GM19455 (cell line): ENCODE results near the gene MTFP1.
A peak's percentile ranks its signal among the peaks of the same experiment; 100 is the strongest.

Source experiments
- ATAC-seq: cut with Tn5 transposase; IDR thresholded peaks from one replicate; pipeline ENCODE4 v1.9.1; 2021; ENCODE audit not compliant: unreplicated experiment

The MTFP1 gene, protein sequence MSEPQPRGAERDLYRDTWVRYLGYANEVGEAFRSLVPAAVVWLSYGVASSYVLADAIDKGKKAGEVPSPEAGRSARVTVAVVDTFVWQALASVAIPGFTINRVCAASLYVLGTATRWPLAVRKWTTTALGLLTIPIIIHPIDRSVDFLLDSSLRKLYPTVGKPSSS

GRCh38 chr22:30425616-30426387, at the start of gene MTFP1:
Gene MTFP1 (plus strand): TSS chr22:30425768. CDS start chr22:30425880, 112 bp downstream.
- ATAC-seq: no peak

DNA sequence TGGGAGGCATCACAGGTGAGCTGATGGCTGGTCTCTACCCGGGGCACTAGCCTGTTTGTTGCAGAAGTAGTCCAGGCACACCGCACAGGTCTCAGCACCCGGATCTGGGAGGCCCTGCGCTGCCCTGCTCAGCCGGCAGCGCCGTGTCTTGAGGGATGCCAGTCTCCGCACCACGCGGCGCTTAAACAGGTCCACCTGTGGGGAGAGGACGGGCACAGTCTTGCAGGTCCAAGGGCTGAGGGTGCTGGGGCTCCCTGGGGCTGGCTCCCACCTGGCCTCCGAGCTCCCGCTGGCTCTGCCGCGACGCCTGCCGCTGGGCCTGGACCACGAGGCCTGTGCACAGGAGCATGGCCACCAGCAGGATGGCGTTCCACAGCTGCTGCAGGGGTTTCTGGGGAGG, 45.6 kb upstream of the MTFP1 start:
- no peak for ATAC-seq

DNA sequence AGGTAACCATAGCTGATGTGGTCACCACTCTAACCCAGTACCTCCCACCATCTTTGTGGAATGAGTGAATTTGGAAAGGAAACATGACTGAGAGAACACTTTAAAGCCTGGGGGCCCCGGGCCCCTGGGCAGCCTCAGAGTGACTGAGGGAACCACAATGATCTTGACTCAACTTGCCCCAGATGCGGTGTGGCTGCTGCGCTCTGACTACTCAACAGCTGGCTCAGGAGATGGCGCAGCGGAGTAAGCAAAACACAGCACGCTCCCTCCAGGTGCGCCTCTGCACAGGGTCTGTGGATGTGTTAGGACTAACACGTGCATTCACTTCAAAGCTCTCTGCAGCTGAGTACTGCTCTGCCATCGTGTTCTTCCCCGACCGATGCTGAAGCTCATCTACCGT, 44.3 kb upstream of the MTFP1 start:
- no peak for ATAC-seq

- no peak for ATAC-seq
Measured at GRCh38 chr22:30382340-30382739, 43.2 kb upstream of the MTFP1 start.

DNA sequence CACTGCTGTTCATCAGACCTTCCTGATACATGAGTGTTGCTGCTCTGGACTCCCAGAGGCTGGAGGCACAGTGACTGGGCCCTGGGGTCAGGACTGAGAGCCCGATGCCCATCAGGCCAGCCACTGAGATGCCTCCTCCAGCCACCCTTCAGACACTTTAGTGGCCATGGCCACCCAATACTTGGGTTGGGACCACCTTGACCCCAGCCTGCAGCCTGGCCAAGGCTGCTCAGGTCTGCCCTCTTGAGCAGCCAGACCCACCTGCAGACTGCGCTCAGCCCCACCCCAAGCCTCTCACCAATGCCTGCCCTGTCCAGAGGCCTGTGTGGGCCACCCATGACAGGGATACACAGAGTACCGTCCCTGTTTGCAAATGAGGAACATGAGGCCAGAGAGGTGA, 42.5 kb upstream of the MTFP1 start:
- no peak for ATAC-seq

DNA sequence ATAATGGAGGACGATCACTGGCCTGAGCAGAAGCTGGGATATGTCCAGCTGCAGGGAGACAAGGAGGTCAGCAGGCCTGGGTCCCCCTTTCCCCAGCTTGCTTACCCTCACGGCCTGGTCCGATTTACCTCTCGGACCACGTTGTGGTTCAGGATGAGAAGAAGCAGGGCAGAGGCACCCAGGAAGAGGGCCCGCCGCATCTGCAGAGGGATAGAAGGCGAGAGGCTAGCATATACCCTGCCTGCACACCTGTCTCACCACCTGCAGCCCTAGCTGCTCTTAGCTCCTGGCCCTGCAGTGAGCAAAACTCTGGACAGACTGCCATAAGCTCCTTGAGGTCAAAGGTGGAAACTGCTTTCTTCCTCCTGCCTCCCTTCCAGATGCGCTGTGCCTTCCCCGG, 39.6 kb upstream of the MTFP1 start:
- no peak for ATAC-seq

GRCh38 chr22:30386608-30386959, 39.0 kb upstream of the MTFP1 start:
- no peak for ATAC-seq

- peak; percentile 65 for ATAC-seq
Measured at GRCh38 chr22:30386960-30387827, 38.4 kb upstream of the MTFP1 start, which contains the start of gene RNF215. Gene RNF215 (minus strand): TSS chr22:30387411. CDS start chr22:30387313, 98 bp downstream.

DNA sequence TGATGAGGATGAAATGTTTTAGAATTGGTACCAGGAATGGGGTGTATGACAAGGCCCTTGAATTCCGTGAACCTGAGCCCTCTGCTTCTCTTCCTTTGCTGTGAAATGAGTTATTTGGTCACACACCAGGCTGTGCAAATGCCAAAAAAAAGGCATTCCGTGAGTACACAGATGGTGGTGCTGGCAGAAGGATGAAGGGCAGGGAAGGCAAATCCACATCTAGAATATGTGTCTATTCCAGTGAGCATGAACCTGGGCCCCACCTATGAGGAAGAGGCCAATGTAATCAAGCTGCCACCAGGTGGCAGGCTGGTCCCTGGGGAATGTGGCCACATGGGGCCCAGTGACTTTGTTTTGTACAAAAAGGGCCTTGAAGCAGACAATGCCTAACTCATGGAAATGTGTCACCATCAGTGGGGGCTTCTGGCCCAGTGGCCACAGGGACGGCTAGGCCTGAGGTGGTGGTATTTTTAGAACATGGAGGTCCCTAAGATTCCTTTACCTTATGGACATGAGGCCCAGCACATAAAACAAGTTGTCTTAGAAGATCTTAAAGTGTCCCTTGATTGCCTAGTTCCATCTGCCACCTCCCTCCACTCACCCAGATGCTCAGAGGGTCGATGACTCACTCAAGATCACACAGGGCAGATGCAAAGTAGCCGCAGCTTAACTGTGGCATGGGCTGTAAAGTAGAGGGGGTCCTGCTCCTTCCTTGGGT, 34.4 kb upstream of the MTFP1 start:
- ATAC-seq: no peak

- ATAC-seq: no peak
Measured at GRCh38 chr22:30392661-30393321, 32.8 kb upstream of the MTFP1 start.

DNA sequence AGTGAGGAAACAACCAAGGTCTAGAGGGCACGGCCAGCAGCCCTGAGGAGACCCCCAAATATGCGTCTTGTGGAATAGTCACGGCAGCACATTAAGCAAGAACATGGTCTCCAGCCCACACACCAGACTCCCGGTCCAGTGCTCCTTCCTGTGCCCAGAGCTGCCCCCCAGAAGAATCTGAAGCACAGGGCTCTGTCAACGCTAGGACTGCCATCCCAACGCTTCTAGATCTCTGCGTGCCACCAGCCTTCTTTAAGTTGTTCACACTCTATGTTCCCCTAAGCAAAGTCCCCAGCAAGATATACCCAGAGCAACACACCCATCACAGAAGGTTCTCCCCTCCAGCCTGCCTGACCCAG, 32.3 kb upstream of the MTFP1 start:
- no peak for ATAC-seq

GRCh38 chr22:30393885-30394284, 31.7 kb upstream of the MTFP1 start:
- no peak for ATAC-seq

DNA sequence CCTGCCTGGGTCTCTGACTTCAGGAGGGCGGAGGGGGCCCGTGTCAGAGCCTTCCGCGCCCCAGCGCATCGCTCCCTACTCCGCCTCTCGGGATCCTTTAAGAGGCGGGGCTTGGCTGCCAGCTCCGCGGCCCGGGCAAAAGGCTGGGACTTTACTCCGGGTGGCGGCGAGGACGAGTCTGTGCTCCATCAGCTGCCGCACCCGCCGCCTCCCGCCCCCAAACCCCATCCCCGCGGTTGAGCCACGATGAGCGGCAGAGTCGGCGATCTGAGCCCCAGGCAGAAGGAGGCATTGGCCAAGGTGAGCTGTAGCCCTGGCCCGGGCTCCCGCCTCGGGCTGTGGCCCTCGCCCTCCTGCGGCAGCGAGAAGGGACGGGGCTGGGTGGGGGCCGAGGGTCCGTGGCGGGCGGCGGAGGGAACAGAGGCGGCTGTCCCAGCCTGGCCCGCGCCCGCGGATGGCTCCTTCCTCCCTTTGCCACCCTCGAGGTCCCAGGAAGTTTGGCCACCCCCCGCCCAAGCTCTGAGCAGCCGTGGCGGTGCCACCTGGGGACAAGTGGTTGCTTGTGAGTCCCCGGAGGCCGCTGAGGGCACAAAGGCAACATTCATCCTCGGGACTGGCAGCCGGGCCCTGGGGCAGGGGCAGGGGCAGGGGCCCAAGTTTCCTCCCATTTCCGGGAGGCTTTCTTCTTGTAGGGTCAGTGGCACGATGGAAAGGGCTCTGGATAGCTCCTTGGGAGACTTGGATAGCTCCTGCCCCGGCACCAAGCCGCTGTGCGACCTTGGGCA, 28.5 kb upstream of the MTFP1 start, which contains the start of gene SEC14L2:
TSS of gene SEC14L2 (plus strand) at position 148 of the 785 bp plus-strand sequence. CDS start at position 247, 99 bp downstream.
- no peak for ATAC-seq

DNA sequence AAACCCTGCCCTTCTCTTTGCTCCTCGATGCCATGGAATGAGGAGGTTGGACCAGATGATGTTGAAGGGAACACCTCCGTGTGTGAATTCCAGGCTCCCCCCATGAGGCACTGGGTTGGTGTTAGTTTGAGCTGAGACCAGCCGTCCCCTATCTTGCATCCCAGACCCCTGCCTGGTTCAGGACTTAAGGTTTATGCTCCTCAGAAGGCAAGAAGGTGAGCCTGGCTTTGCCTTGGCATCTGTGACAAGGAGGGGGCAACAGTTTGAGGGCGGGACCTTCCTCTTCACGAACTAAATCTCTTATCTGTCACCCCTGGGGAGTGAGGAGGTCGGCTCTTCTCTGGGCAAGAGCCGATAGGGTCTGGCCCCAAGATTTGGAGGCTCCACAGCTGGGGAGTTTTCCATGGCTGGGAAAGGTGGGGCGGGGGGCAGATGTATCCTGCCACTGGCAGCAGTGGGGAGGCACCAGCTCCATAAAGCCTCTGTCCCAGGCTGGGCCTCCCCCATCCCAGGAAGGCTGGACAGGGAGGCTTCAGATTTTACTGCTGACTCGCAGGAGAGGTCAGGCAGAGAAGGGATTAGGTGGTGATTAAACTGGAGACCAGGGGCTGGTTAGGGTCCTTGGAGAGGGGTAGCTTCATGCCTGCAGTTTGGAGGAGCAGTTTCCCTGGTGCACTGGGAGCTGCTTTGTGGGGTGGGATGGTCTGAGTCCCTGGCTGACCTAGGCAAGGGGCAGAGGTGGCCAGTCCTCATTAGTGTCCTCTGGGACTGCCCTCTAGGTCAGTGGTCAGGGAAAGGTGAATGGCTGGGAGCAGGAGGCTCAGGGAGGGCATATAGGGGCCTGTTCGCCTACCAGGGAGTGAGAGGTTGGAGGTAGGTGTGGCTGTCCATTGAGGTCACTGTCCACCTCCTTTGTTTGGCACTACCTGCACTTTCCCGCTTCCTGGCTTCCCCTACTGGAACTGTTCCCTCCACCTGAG, 27.6 kb upstream of the MTFP1 start:
- ATAC-seq: no peak

GRCh38 chr22:30398685-30399680, 26.6 kb upstream of the MTFP1 start:
- ATAC-seq: no peak

GRCh38 chr22:30399718-30400117, 25.9 kb upstream of the MTFP1 start:
- ATAC-seq: no peak

DNA sequence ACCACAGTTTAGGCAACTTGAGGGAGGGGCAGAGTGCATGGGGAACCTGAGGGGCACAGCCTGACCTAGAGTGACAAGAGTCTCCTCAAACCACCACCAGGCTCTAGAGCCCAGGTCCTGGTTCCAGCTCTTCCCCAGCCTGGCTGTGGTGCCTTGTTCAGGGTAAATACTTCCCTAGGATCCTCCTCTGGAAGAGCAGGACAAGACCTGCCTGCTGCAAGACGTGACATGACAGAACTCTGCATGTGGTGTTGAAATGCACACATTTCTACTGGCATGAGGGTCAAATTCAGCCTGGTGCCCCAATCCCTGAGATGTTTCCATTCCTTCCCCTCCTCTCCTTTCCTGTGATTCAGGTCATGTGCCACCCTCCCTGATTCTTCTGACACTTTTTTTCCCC, 25.4 kb upstream of the MTFP1 start:
- no peak for ATAC-seq
